IMR-90 (cell line): ENCODE data around the gene PACS1.

ENCODE experiments used
- CEBPB ChIP-seq: IDR thresholded peaks from 2 replicates; pipeline ENCODE4 v1.6.1; 2012; ENCODE audit warnings: low read depth, low read length, improper control_type of control experiment
- CTCF ChIP-seq: conservative IDR thresholded peaks from 2 replicates; pipeline ENCODE4 v1.5.1; 2012; ENCODE audit warnings: mild to moderate bottlenecking, low read depth, low read length, improper control_type of control experiment
- FOS ChIP-seq: fragments of 150-350 bp; IDR thresholded peaks from 2 replicates; pipeline ENCODE4 v1.6.1; 2016; ENCODE audit warnings: low read depth, low read length
- MAFK ChIP-seq: IDR thresholded peaks from 2 replicates; pipeline ENCODE4 v1.6.1; 2012; ENCODE audit warnings: low read depth, low read length, improper control_type of control experiment
- MXI1 ChIP-seq: IDR thresholded peaks from 2 replicates; pipeline ENCODE4 v1.6.1; 2012; ENCODE audit warnings: low read depth, mild to moderate bottlenecking, low read length, moderate library complexity, borderline replicate concordance
- NFE2L2 ChIP-seq: fragments of 150-350 bp; IDR thresholded peaks from 2 replicates; pipeline ENCODE4 v1.6.1; 2016; ENCODE audit warnings: low read depth, mild to moderate bottlenecking, low read length
- POLR2A ChIP-seq: IDR thresholded peaks from 2 replicates; pipeline ENCODE4 v1.6.1; 2012; ENCODE audit warnings: mild to moderate bottlenecking, low read depth, low read length
- RAD21 ChIP-seq: IDR thresholded peaks from 2 replicates; pipeline ENCODE4 v1.6.1; 2012; ENCODE audit warnings: low read length, improper control_type of control experiment
- RFX5 ChIP-seq: IDR thresholded peaks from 2 replicates; pipeline ENCODE4 v1.8.0; 2012; ENCODE audit warnings: low read depth, mild to moderate bottlenecking, low read length, moderate library complexity
- SMC3 ChIP-seq: fragments of 150-350 bp; IDR thresholded peaks from 2 replicates; pipeline ENCODE4 v1.6.1; 2016; ENCODE audit warnings: low read depth, mild to moderate bottlenecking, antibody characterized with exemption, low read length, moderate library complexity
- USF2 ChIP-seq: fragments of 150-350 bp; IDR thresholded peaks from 2 replicates; pipeline ENCODE4 v1.6.1; 2017; ENCODE audit warnings: mild to moderate bottlenecking, antibody characterized with exemption, low read length, low read depth

- TF ChIP-seq CTCF (no peak), POLR2A (no peak), SMC3 (no peak), MXI1 (no peak), USF2 (no peak), RFX5 (no peak), NFE2L2 (no peak), MAFK (no peak), RAD21 (no peak), CEBPB (no peak), FOS (no peak)
Measured at GRCh38 chr11:66047541-66048365, 22.3 kb upstream of the PACS1 start.
